Spleen (tissue), 7 donors: Measurements from ENCODE around the gene KCMF1.

Experiments used
- POLR2A ChIP-seq, 3 donors: fragments of 450-650 bp; IDR thresholded peaks; one replicate each; pipeline ENCODE4 v1.5.1; 2017; ENCODE audit warnings: antibody characterized with exemption in 3 of 3, mild to moderate bottlenecking in 1 of 3
- POLR2AphosphoS5 ChIP-seq, 3 donors: sonication (generic); formaldehyde crosslinking; IDR thresholded peaks; one replicate each; pipeline ENCODE4 v1.5.1; 2017; ENCODE audit warnings: antibody characterized with exemption in 3 of 3
- TF ChIP-seq, protein P1 (sequence below), 11 experiments: fragments of 200-600 bp in 7 of 11; fragments of 450-650 bp in 4 of 11; sonication (generic) in 4 of 11; IDR thresholded peaks in 8 of 11; conservative IDR thresholded peaks in 3 of 11; 1 replicate in 7 of 11; 2 replicates in 4 of 11; pipeline versions ENCODE4 v1.4.0 to v1.8.0; 2016 to 2021; ENCODE audit warnings: antibody characterized with exemption in 11 of 11, inconsistent platforms in 4 of 11, mild to moderate bottlenecking in 1 of 11
- donor health status: DM: no; HTN: no; CAD: no; lungs with moderate emphysema.
- donor health status: DM: no; HTN: no; CAD: no.
- donor health status: DM: no; HTN: no; CAD: no.

DNA sequence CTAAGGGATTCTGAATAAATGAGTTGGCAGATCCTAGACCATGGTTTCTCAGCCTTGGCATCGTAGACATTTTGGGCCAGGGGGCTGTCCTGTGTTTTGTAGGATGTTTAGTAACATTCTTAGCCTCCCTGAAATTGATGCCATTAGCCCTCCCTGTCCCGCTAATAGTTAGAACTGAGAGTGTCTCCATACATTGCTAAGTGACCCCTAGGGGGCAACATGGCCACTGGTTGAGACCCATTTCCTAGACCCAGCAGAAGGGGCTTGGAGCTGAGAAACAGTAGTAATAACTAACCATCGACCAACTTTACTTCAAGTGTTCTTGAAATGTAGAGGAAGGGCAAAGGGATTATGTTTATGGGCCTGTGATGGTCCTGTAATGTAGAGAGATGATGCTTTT, 40.8 kb downstream of the KCMF1 start:
- TF ChIP-seq POLR2A (IDR thresholded peaks at IDR 0.05) (no peak), POLR2AphosphoS5 (IDR thresholded peaks at IDR 0.05) (no peak)
- TF ChIP-seq, protein P1, sequence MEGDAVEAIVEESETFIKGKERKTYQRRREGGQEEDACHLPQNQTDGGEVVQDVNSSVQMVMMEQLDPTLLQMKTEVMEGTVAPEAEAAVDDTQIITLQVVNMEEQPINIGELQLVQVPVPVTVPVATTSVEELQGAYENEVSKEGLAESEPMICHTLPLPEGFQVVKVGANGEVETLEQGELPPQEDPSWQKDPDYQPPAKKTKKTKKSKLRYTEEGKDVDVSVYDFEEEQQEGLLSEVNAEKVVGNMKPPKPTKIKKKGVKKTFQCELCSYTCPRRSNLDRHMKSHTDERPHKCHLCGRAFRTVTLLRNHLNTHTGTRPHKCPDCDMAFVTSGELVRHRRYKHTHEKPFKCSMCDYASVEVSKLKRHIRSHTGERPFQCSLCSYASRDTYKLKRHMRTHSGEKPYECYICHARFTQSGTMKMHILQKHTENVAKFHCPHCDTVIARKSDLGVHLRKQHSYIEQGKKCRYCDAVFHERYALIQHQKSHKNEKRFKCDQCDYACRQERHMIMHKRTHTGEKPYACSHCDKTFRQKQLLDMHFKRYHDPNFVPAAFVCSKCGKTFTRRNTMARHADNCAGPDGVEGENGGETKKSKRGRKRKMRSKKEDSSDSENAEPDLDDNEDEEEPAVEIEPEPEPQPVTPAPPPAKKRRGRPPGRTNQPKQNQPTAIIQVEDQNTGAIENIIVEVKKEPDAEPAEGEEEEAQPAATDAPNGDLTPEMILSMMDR (IDR thresholded peaks at IDR 0.05 in 8 of 11, conservative IDR thresholded peaks at IDR 0.05 in 3 of 11), result no peak
